NCI-H2196 treated with DMSO at 0.1 percent for 48 hours (cell line): ENCODE measurements around the gene ARID1B.

Experiments
- DNase-seq: peaks from one replicate; lab custom pipeline; 2025; ENCODE audit not compliant: unreplicated experiment; lab: John Stamatoyannopoulos, UW

ARID1B gene

DNA sequence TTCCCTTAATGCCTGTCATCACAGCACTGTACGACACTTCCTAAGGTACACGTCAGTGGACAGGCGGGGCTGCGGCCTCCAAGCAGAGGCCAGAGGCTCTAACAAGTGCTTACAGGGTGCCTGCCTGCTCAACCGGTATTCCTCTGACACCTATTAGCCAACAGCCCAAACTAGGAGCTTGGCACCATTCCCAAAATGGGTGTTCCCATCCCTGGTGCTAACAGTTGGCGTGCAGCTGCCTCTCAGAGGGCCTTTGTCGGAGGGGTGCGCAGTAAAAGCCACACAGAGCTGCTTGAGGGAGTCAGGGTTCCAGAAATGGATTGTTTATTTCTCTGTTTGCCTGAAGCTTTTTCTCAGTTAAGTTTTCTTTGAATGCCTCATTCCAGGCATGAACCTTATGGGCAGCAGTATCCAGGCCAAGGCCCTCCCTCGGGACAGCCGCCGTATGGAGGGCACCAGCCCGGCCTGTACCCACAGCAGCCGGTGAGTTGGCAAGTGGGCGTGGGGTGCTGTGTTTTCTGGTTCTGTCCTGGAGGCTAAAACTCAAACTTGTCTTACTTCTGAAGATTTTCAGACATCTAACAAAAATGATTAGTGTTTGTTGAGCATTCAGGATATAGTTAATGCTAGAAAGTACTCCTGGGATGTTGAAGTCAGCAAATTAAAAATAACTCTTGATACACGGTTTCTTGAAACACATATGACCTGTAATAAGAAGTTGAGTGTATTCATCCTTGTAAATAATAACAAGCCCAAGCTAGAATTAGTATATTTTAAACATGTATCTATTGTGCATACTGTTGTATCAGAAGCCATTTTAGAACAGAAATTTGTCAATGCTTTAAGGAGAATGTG, 421.5 kb downstream of the ARID1B start:
- DNase-seq: peak; percentile 59

DNA sequence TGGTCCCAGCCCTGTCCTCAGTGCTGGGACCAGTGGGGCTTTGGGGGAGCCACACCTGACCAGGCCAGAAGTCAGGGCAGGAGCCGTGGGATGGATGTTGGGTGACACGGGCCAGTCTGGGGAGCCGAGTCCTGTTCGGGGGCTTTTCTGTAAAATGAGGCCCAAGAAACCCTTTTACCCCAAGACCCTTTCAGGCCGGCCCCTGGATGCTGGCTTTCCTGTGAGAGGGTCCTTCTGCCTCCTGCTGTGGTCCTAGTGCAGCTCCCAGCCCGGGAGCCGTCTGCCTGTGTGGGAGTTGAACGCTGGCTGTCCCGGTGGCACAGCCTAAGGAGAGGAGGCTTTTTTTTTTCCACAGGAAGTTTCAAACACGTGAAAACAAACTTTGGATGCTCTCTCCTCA, 422.9 kb downstream of the ARID1B start:
- no peak for DNase-seq

GRCh38 chr6:157200611-157201010, 423.4 kb downstream of the ARID1B start:
- DNase-seq: no peak

DNA sequence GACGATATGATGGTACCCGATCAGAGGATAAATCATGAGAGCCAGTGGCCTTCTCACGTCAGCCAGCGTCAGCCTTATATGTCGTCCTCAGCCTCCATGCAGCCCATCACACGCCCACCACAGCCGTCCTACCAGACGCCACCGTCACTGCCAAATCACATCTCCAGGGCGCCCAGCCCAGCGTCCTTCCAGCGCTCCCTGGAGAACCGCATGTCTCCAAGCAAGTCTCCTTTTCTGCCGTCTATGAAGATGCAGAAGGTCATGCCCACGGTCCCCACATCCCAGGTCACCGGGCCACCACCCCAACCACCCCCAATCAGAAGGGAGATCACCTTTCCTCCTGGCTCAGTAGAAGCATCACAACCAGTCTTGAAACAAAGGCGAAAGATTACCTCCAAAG, 423.9 kb downstream of the ARID1B start:
- no peak for DNase-seq

DNA sequence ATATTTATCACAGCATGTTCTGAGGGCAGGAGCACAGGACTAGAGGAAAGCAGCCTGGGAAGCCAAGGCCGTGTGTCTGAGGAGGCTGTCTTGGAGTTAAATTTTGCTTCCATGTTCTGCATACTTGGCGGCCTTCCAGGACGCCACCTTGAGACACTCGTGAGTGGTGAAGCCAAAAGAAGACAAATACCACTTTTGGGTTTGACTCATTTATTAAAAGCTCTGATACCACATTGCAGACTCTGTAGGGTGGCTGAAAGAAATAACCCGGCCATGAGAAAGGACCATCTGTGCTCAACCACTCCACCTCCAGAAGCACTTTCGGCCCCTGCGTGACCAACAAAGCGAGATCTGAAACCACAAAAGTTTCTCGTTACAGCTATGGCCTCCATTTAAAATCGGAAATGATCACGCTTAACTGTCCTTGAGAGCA, 426.1 kb downstream of the ARID1B start:
- DNase-seq: no peak

- no peak for DNase-seq
Observed at GRCh38 chr6:157203764-157204163, 426.6 kb downstream of the ARID1B start.

- DNase-seq: no peak
Observed at GRCh38 chr6:157205473-157206358, 428.5 kb downstream of the ARID1B start.

- no peak for DNase-seq
Observed at GRCh38 chr6:157206359-157206815, 429.2 kb downstream of the ARID1B start.

DNA sequence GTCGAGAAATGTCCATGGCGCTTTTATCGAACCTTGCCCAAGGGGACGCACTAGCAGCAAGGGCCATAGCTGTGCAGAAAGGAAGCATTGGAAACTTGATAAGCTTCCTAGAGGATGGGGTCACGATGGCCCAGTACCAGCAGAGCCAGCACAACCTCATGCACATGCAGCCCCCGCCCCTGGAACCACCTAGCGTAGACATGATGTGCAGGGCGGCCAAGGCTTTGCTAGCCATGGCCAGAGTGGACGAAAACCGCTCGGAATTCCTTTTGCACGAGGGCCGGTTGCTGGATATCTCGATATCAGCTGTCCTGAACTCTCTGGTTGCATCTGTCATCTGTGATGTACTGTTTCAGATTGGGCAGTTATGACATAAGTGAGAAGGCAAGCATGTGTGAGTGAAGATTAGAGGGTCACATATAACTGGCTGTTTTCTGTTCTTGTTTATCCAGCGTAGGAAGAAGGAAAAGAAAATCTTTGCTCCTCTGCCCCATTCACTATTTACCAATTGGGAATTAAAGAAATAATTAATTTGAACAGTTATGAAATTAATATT, 430.4 kb downstream of the ARID1B start:
- DNase-seq: no peak

- no peak for DNase-seq
Observed at GRCh38 chr6:157209865-157210530, 432.8 kb downstream of the ARID1B start.

GRCh38 chr6:157210954-157211353, 433.8 kb downstream of the ARID1B start:
- DNase-seq: no peak

GRCh38 chr6:157211603-157212455, 434.7 kb downstream of the ARID1B start:
- no peak for DNase-seq

- no peak for DNase-seq
Observed at GRCh38 chr6:157213426-157213825, 436.2 kb downstream of the ARID1B start.

GRCh38 chr6:157213907-157214565, 436.9 kb downstream of the ARID1B start:
- DNase-seq: no peak

DNA sequence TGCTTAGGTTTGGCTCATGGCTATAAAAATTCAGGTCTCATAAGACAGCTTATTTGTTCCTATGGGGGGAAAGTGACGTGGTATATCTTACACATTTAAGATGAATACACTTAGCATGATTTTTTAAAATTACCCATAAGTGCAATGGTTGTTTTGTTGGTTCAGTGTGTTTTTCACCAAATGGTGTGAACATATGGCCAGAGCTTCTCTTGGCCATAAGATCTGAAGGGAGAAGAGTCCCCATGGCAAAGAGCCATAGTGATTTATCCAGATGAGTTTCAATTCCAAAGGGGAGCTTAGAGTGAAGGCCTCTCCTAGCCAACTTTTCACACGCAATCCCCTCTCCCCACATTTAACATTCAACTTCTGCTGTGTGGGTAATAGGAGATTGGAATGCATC, 438.5 kb downstream of the ARID1B start:
- DNase-seq: no peak

DNA sequence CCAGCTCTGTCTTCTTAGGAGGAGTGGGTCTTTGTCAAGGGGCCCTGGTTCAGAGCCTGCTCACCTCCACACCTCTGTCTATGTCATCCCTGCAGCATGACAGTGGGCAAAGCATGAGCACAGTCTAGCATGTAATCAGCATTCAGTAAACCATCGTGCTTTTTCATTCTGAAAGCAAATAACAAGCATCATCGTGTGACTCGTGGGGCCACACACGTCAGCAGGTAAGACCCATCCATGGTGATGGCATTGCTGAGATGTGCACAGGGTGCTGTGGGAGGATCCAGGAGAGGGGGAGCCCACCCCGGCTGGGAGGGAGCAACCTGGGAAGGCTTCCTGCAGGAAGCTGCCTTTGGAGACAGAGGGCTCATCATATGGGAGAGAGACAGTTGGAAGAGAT, 439.4 kb downstream of the ARID1B start:
- DNase-seq: no peak

GRCh38 chr6:157217198-157217893, 440.2 kb downstream of the ARID1B start:
- no peak for DNase-seq

DNA sequence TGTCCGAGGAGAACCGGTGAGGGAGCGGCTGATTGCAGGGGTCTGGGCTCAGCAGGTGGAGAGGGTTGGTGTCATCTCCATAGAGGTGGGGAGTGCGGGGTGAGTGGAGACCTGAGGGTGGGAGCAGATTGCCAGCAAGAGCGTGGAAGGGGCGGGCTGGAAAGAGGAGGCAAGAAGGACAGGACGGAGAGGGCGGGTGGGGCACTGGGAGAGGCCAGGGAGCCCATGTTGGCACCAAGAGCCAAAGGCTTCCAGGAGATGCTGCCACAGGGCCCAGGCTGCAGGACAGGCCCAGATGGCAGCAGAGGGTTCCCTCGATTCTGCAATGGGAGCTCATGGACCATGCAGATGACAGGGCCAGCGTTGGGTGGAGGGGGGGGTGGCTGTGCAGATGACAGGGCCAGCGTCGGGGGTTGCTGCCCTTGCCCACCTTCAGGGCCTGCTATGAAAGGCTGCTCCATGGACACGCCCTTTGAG, 440.8 kb downstream of the ARID1B start:
- no peak for DNase-seq
